Hepatocyte (in vitro differentiated cells): ENCODE results near the gene ZMIZ1. TPM values are rescaled to one million over a fixed set of nuclear protein-coding genes. Genes with fewer than 3 reads are reported as not detected.

Experiments used
- DNase-seq: peaks from one replicate; pipeline ENCODE4 v3.0.0-alpha.2; 2016; ENCODE audit warnings: low spot score
- H2AFZ ChIP-seq: fragments of 200-600 bp; sonication (generic); 2 replicates; pipeline ENCODE4 v1.6.0; 2016; ENCODE audit warnings: antibody characterized with exemption, mild to moderate bottlenecking
- H3K27ac ChIP-seq: fragments of 200-600 bp; sonication (generic); 2 replicates; pipeline ENCODE4 v1.5.1; 2016; ENCODE audit warnings: mild to moderate bottlenecking
- H3K27me3 ChIP-seq: fragments of 200-600 bp; sonication (generic); 2 replicates; pipeline ENCODE4 v1.6.1; 2016
- H3K36me3 ChIP-seq: fragments of 200-600 bp; sonication (generic); replicated peaks from 2 replicates; pipeline ENCODE4 v1.5.1; 2016; ENCODE audit warnings: low read depth; ENCODE audit not compliant: insufficient read depth
- H3K4me1 ChIP-seq: fragments of 200-600 bp; sonication (generic); 2 replicates; pipeline ENCODE4 v1.5.1; 2016; ENCODE audit warnings: mild to moderate bottlenecking, moderate library complexity; ENCODE audit not compliant: insufficient read depth
- H3K4me2 ChIP-seq: fragments of 200-600 bp; sonication (generic); 2 replicates; pipeline ENCODE4 v1.6.0; 2016
- H3K4me3 ChIP-seq: fragments of 200-600 bp; sonication (generic); 2 replicates; pipeline ENCODE4 v1.5.1; 2016; ENCODE audit warnings: mild to moderate bottlenecking
- H3K79me2 ChIP-seq: fragments of 200-600 bp; sonication (generic); 2 replicates; pipeline ENCODE4 v1.6.0; 2017; ENCODE audit warnings: mild to moderate bottlenecking
- H3K9me2 ChIP-seq: fragments of 200-600 bp; sonication (generic); replicated peaks from 2 replicates; pipeline ENCODE4 v1.6.0; 2017; ENCODE audit warnings: mild to moderate bottlenecking; ENCODE audit not compliant: insufficient read depth
- H3K9me3 ChIP-seq: fragments of 200-600 bp; sonication (generic); 2 replicates; pipeline ENCODE4 v1.5.1; 2016; ENCODE audit warnings: low read depth, mild to moderate bottlenecking
- H4K20me1 ChIP-seq: fragments of 200-600 bp; sonication (generic); 2 replicates; pipeline ENCODE4 v1.6.0; 2016; ENCODE audit warnings: mild to moderate bottlenecking; ENCODE audit not compliant: insufficient read depth, poor library complexity, severe bottlenecking
- EZH2 ChIP-seq: fragments of 200-600 bp; sonication (generic); IDR thresholded peaks from 2 replicates; pipeline ENCODE4 v1.6.1; 2016; ENCODE audit warnings: antibody characterized with exemption, mild to moderate bottlenecking, borderline replicate concordance
- EZH2phosphoT487 ChIP-seq: fragments of 200-600 bp; sonication (generic); IDR thresholded peaks from one replicate; pipeline ENCODE4 v1.6.1; 2018; ENCODE audit warnings: antibody characterized with exemption, mild to moderate bottlenecking, low read depth, moderate library complexity; ENCODE audit not compliant: unreplicated experiment, severe bottlenecking
- WGBS: methylation state at CpG from one replicate; pipeline ENCODE4 v1.1.6; 2016; ENCODE audit warnings: low lambda C conversion rate; ENCODE audit errors: missing lambda C conversion rate; 5-methylcytosine and 5-hydroxymethylcytosine counted together
- polyA plus RNA-seq: library from polyadenylated mRNA; unstranded; fragments of >200 nt; fragmentation: Nextera tagmentation; extraction: Ambion mirVana; gene quantifications from 2 replicates; pipeline ENCODE4 v1.2.1, GENCODE V29; 2016
- total RNA-seq: library from RNA; depleted of rRNA; stranded (reverse); fragments of >200 nt; gene quantifications from 2 replicates; pipeline ENCODE4 v1.2.3, GENCODE V29; 2014
- TF ChIP-seq, protein P1 (sequence below): fragments of 200-600 bp; sonication (generic); IDR thresholded peaks from 2 replicates; pipeline ENCODE4 v1.5.1; 2016; ENCODE audit warnings: antibody characterized with exemption, mild to moderate bottlenecking; ENCODE audit not compliant: poor library complexity

Gene ZMIZ1
- total and polyA plus RNA-seq, 2 experiments from 2014 or later: 30.9 to 32.4 TPM

DNA sequence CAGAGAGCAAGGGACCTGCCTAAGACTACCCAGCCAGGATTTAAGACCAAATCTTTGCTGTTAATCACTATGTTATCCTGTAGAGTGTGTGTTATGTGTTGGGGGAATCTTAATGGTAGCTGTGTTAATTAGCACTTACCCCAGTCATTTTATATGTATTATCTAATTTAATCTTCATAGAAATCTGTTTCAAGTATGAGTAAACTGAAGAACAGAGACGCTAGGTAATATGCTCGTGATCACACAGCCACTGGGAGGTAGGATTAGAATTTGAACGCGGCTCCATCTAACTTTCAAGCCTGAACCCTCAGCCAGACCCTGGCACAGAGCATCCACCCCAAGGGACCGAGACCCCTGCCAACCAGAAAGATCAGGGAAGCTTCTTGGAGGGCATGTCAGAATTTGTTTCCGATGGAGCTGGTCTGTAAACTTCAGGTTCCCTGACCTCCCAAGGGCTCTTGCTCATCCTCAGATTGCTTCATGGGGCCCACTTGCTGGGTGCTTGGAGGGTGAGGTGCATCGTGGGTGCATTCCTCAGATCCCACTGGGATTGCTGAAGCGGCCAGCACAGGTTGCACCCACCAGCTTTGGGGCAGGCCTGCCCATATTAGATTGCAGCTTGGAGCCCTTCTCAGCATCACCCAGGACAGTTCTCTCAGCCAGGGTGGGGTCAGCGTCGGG is 105.0 kb downstream of the ZMIZ1 start:
- Histone ChIP-seq H3K4me3 (no peak overlapping the region), H4K20me1 (peaks cover 44% of the 10 kb centered on the region), H3K36me3 (no peaks in the 10 kb centered on the region), H3K27me3 (no peaks in the 10 kb centered on the region), H3K27ac (no peak overlapping the region), H3K4me2 (no peak overlapping the region), H3K9me3 (no peaks in the 10 kb centered on the region), H3K9me2 (no peaks in the 10 kb centered on the region), H3K79me2 (peaks cover 57% of the 10 kb centered on the region), H2AFZ (no peak overlapping the region), H3K4me1 (peaks cover 30% of the 10 kb centered on the region)
- no peak for TF ChIP-seq EZH2phosphoT487
- TF ChIP-seq, protein P1, sequence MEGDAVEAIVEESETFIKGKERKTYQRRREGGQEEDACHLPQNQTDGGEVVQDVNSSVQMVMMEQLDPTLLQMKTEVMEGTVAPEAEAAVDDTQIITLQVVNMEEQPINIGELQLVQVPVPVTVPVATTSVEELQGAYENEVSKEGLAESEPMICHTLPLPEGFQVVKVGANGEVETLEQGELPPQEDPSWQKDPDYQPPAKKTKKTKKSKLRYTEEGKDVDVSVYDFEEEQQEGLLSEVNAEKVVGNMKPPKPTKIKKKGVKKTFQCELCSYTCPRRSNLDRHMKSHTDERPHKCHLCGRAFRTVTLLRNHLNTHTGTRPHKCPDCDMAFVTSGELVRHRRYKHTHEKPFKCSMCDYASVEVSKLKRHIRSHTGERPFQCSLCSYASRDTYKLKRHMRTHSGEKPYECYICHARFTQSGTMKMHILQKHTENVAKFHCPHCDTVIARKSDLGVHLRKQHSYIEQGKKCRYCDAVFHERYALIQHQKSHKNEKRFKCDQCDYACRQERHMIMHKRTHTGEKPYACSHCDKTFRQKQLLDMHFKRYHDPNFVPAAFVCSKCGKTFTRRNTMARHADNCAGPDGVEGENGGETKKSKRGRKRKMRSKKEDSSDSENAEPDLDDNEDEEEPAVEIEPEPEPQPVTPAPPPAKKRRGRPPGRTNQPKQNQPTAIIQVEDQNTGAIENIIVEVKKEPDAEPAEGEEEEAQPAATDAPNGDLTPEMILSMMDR: no peak
- no peak for TF ChIP-seq EZH2
- WGBS: 90% methylated on average over 10 of the region's 10 CpGs
- DNase-seq: no peak

DNA sequence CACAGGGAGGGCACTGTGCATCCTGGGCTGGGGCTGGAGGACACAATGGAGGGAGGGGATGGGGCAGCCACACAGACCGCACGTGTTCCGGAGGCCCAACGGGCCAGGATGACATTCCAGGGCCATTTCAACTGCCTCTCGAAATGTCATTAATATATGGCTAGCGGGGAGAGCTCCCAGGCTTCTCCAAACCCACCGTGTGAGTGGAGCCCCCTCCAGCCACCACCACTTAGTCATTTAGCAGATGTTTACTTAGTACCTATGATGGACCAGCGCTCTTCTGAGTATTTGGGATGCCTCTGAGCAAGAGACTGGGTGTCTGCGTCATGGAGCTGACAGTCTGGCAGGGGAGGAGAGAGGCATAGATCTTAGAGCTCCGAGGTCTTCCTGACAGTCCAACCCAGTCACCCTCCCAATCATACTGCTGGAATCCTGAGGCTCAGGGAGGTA is 107.3 kb downstream of the ZMIZ1 start:
- Histone ChIP-seq H3K27me3 (no peaks in the 10 kb centered on the region), H3K4me1 (peaks cover 39% of the 10 kb centered on the region), H3K4me3 (no peak overlapping the region), H2AFZ (no peak overlapping the region), H3K4me2 (no peak overlapping the region), H3K79me2 (peaks cover 61% of the 10 kb centered on the region), H3K9me2 (no peaks in the 10 kb centered on the region), H3K36me3 (no peaks in the 10 kb centered on the region), H4K20me1 (peaks cover 54% of the 10 kb centered on the region), H3K27ac (peak overlapping the region; percentile 37), H3K9me3 (no peaks in the 10 kb centered on the region)
- WGBS: 82% methylated on average over 10 of the region's 10 CpGs
- TF ChIP-seq, protein P1: no peak
- no peak for DNase-seq

DNA sequence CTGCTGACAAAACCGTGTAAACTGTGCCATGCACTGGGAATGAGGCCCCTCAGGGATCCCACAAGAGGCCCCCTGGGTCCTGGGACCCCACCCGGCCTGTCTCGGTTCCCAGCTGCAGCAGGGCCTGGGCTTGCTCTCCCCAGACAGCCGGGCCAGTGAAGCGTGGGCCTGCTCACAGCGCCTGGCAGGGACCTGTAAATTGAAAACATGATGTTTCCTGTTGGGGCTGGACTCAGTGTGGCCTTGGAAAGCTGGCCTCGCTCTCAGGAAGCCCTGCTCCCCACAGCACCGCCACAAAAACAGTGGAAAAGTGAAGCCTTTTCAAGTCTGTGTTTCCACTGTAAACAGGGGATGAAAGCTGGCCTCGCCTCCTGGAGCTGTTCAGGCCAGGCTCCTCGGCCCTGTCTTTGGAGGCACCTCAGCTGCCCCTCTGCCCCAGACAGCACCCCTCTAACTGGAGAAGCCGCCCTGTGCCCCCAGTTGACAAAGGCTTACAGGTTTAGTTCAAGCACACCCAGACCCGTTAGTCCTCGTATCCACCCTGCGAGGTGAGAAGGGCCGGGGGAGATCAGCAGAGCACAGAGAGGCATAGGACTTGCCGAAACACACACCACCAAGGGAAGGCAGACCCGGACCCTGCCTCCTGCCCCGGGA is 108.3 kb downstream of the ZMIZ1 start:
- peaks cover 45% of the 10 kb centered on the region for H3K4me1 ChIP-seq
- H3K27ac ChIP-seq: peak overlapping the region; percentile 68
- H3K79me2 ChIP-seq: peaks cover 60% of the 10 kb centered on the region
- TF ChIP-seq, protein P1: no peak
- TF ChIP-seq EZH2 (no peak), EZH2phosphoT487 (no peak)
- no peak overlapping the region for H3K4me2 ChIP-seq
- no peak overlapping the region for H3K4me3 ChIP-seq
- H3K9me3 ChIP-seq: no peaks in the 10 kb centered on the region
- H3K36me3 ChIP-seq: no peaks in the 10 kb centered on the region
- 57% methylated on average over 18 of the region's 18 CpGs for WGBS
- H4K20me1 ChIP-seq: peaks cover 61% of the 10 kb centered on the region
- no peaks in the 10 kb centered on the region for H3K27me3 ChIP-seq
- DNase-seq: no peak
- H2AFZ ChIP-seq: no peak overlapping the region
- no peaks in the 10 kb centered on the region for H3K9me2 ChIP-seq
